Right lobe of liver (tissue), 6 donors: ENCODE results near the gene SLC45A3. TPM values are rescaled to one million over a fixed set of nuclear protein-coding genes. Genes with fewer than 3 reads are reported as not detected.

Experiments
- ATAC-seq, 4 donors: fragments of 200-7000 bp; cut with Tn5 transposase; one replicate each; pipeline ENCODE4 v1.9.1; 2020; ENCODE audit warnings: mild to moderate bottlenecking in 4 of 4, moderate library complexity in 4 of 4
- DNase-seq, 3 donors: peaks; one replicate each; pipeline ENCODE4 v3.0.0-alpha.2; 2020
- H3K27ac ChIP-seq, 3 donors: fragments of 200-600 bp; one replicate each; pipeline ENCODE4 v1.8.0; 2022
- H3K27me3 ChIP-seq, 2 donors: fragments of 200-600 bp; one replicate each; pipeline ENCODE4 v1.8.0; 2022
- H3K36me3 ChIP-seq, 4 donors: fragments of 200-600 bp; sonication (generic) in 1 of 4; one replicate each; pipeline versions ENCODE4 v1.5.1 to v1.8.0; 2017 to 2022; ENCODE audit warnings: control low read depth in 1 of 4
- H3K4me1 ChIP-seq, 4 donors: fragments of 200-600 bp; sonication (generic) in 1 of 4; one replicate each; pipeline versions ENCODE4 v1.5.1 to v1.8.0; 2017 to 2022; ENCODE audit warnings: control low read depth in 1 of 4
- H3K4me3 ChIP-seq, 3 donors: fragments of 200-600 bp; one replicate each; pipeline ENCODE4 v1.8.0; 2022
- H3K9me3 ChIP-seq, 4 donors: fragments of 200-600 bp; sonication (generic) in 1 of 4; one replicate each; pipeline versions ENCODE4 v1.5.1 to v1.8.0; 2017 to 2022; ENCODE audit warnings: control low read depth in 1 of 4
- CTCF ChIP-seq, 4 donors: fragments of 200-600 bp in 3 of 4; fragments of 450-650 bp in 1 of 4; IDR thresholded peaks; one replicate each; pipeline versions ENCODE4 v1.5.1 to v1.8.0; 2016 to 2022; ENCODE audit warnings: antibody characterized with exemption in 4 of 4, mild to moderate bottlenecking in 2 of 4
- POLR2A ChIP-seq: fragments of 450-650 bp; IDR thresholded peaks from one replicate; pipeline ENCODE4 v1.6.1; 2017; ENCODE audit warnings: antibody characterized with exemption, mild to moderate bottlenecking
- WGBS: methylation state at CpG from one replicate; pipeline ENCODE4 v1.1.6; 2018; ENCODE audit warnings: low coverage, low lambda C conversion rate; ENCODE audit not compliant: insufficient coverage; ENCODE audit errors: missing lambda C conversion rate; 5-methylcytosine and 5-hydroxymethylcytosine counted together
- intact Hi-C, 2 donors: fragments of 100-400 bp; cut with DNase I; formaldehyde crosslinking; loops; one replicate each; pipeline versions ENCODE4 v1.11.2 to v1.14.1; 2022
- total RNA-seq, 6 experiments: library from RNA; depleted of rRNA in 2 of 6; stranded (reverse); fragments of >200 nt in 2 of 6; fragmentation: NEBNext Ultra II Directional in 3 of 6; extraction: Animal tissue kit (Norgen Biotek cat#: 25700) in 3 of 6; gene quantifications; one replicate each; pipeline versions ENCODE4 v1.1.0 to v1.2.4, GENCODE V29; 2016 to 2023
- donor health status: DM: no; HTN: yes; CAD: no.
- donor health status: DM: no; HTN: no; CAD: no.
- donor health status: DM: no; HTN: no; CAD: no.
- donor health status: DM: no; HTN: yes; CAD: no.
- donor health status: DM: no; HTN: yes; CAD: no.

The SLC45A3 gene
- total RNA-seq, 6 experiments from 2014 or later: 6.9 to 27.0 (median 7.9) TPM

- intact Hi-C loops: loop anchor here in 1 of 2 donors (10.0 kb wide), 1 partner anchor 50 kb away; no protein-coding TSS in a partner anchor
- 34% methylated on average over 5 of the region's 5 CpGs for WGBS
- ATAC-seq (peak; percentile 59 to 76 (median 65)), DNase-seq (peak; percentile 58 to 90 (median 76))
- peaks cover 0 to 22% (median 11%) of the 10 kb centered on the region in 4 donors for H3K36me3 ChIP-seq
- no peak for TF ChIP-seq CTCF (IDR thresholded peaks at IDR 0.05)
- TF ChIP-seq POLR2A: no peak
- H3K4me1 ChIP-seq: peaks cover 0 to 77% (median 34%) of the 10 kb centered on the region in 4 donors
- H3K9me3 ChIP-seq: peaks cover 0 to 3% (median 0%) of the 10 kb centered on the region in 4 donors
- H3K4me3 ChIP-seq: no peak overlapping the region
- H3K27me3 ChIP-seq: no peaks in the 10 kb centered on the region
- peak overlapping the region; percentile 47 to 79 (median 57) for H3K27ac ChIP-seq
Observed at GRCh38 chr1:205714190-205714905, 34.0 kb upstream of the SLC45A3 start.

- DNase-seq: peak in 1 of 3 donors; percentile 73
- WGBS: 12% methylated on average over 8 of the region's 8 CpGs
Observed at GRCh38 chr1:205711105-205712048, 31.1 kb upstream of the SLC45A3 start.

GRCh38 chr1:205710201-205711062 is 30.1 kb upstream of the SLC45A3 start:
- intact Hi-C loops: loop anchor here in 1 of 2 donors (10.0 kb wide), 1 partner anchor 46 kb away; no protein-coding TSS in a partner anchor
- no peak overlapping the region for H3K4me3 ChIP-seq
- 4% methylated on average over 1 of the region's 1 CpG for WGBS
- DNase-seq (no peak), ATAC-seq (peak; percentile 62 to 79 (median 72))
- H3K27ac ChIP-seq: peak overlapping the region; percentile 73 to 79 (median 77)
- H3K36me3 ChIP-seq: no peaks in the 10 kb centered on the region
- peaks cover 0 to 72% (median 34%) of the 10 kb centered on the region in 4 donors for H3K4me1 ChIP-seq
- no peaks in the 10 kb centered on the region for H3K9me3 ChIP-seq
- H3K27me3 ChIP-seq: no peaks in the 10 kb centered on the region
- no peak for TF ChIP-seq POLR2A
- TF ChIP-seq CTCF (IDR thresholded peaks at IDR 0.05): no peak

More at GRCh38 chr1:205711105-205712048, 31.1 kb upstream of the SLC45A3 start:
- Histone ChIP-seq H3K36me3 (no peaks in the 10 kb centered on the region), H3K4me3 (no peak overlapping the region), H3K27me3 (no peaks in the 10 kb centered on the region), H3K27ac (peak overlapping the region; percentile 73 to 79 (median 77)), H3K4me1 (peaks cover 0 to 81% (median 36%) of the 10 kb centered on the region in 4 donors), H3K9me3 (peaks cover 0 to 1% (median 0%) of the 10 kb centered on the region in 4 donors)
- peak; percentile 60 to 81 (median 70) for ATAC-seq
- peak; percentile 85 to 93 (median 90) for TF ChIP-seq CTCF (IDR thresholded peaks at IDR 0.05)
- TF ChIP-seq POLR2A: no peak
- intact Hi-C loops: loop anchor here in 1 of 2 donors (10.0 kb wide), 1 partner anchor 47 kb away; no protein-coding TSS in a partner anchor
